SIG-M5 treated with dmso at 0.1 percent for 504 hours (cell line): ENCODE measurements around the gene MASP2.
"Not testable (repeated sequence)": the region's sequence is repeated elsewhere in the genome, so short reads cannot be mapped to it uniquely, and the experiment has no call there.

Experiments used
- DNase-seq: peaks from one replicate; lab custom pipeline; 2025; ENCODE audit not compliant: unreplicated experiment; lab: John Stamatoyannopoulos, UW

MASP2 gene

GRCh38 chr1:11058595-11059154 lies 11.6 kb upstream of the MASP2 start:
- no peak for DNase-seq

DNA sequence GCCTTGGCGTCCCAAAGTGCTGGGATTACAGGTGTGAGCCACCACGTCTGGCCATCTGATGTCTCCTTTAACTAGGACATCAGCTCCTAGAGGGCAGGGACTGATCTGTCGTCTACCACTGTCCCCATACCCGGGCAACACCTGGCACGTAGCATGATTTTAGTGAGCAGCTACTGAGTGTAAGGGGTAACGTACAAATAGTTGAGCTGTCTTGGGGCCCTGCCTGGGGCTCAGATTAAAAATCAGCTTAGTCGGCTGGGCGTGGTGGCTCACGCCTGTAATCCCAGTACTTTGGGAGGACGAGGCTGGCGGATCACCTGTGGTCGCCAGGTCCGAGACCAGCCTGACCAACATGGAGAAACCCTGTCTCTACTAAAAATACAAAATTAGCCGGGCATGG lies 11.0 kb upstream of the MASP2 start:
- DNase-seq, result no peak

DNA sequence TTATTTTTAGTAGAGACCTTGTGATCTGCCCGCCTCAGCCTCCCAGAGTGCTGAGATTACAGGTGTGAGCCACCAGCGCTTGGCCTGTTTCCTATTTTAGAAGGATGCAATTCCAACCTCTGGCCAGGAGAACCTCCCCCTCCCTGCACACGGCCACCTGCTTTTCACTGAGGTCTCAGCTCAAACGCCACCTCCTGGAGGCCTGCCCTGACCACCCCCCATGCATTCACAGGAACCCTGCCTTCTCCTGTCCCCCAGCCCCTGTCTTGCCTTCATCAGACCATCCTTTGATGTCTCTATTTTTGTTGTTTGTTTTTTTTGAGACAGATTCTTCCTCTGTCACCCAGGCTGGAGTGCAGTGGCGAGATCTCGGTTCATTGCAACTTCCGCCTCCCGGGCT lies 10.4 kb upstream of the MASP2 start:
- no peak for DNase-seq

DNA sequence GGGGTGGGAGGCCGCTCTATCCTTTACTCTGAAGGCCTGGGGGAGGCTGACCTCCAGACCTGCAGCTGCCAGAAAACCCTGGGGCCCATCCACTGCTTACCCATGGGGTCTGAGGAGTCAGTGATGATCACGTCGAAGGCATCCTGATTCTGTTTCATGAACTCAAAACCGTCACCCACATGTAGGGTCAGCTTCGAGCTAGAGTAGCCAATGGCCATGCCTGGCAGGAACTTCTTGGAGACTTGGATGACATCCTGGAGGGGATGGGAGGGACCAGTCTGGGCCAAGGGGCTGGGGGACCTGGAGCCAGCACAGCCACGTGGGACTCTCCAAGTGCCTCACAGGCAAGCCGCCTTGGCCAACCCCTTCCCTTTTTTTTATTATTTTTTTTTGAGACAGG lies 9.5 kb upstream of the MASP2 start:
- DNase-seq, result no peak

DNA sequence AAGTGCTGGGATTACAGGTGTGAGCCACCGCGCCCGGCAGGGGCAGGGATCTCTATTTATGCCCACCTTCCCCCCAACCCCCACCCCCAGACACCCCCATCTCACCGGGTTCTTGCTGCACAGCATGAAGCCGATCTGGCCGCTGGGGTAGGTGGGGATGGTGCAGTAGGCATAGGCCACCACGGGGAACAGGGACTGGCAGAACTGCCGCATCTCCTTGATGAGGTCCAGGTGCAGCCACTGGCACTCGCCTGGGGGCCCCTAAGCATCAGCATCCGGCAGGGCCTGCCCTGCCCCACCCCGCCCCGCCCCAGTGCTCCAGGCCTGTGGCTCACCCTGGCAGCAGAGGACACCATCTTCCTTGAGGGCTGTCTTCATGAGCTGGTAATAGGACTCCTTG lies 8.6 kb upstream of the MASP2 start:
- DNase-seq, result no peak

- DNase-seq, result no peak
Observed at GRCh38 chr1:11054666-11055065, 7.6 kb upstream of the MASP2 start.

GRCh38 chr1:11054181-11054580 lies 7.1 kb upstream of the MASP2 start:
- no peak for DNase-seq

- no peak for DNase-seq
Observed at GRCh38 chr1:11053758-11054137, 6.7 kb upstream of the MASP2 start.

- no peak for DNase-seq
Observed at GRCh38 chr1:11052839-11053757, 6.1 kb upstream of the MASP2 start.

- DNase-seq, result peak; percentile 81
Observed at GRCh38 chr1:11051781-11052511, 4.9 kb upstream of the MASP2 start.

- DNase-seq, result not testable (repeated sequence)
Observed at GRCh38 chr1:11051121-11051520, 4.1 kb upstream of the MASP2 start.

- no peak for DNase-seq
Observed at GRCh38 chr1:11046270-11046566, 821 bp downstream of the MASP2 start.

- DNase-seq, result no peak
Observed at GRCh38 chr1:11045428-11046269, 1.4 kb downstream of the MASP2 start.

DNA sequence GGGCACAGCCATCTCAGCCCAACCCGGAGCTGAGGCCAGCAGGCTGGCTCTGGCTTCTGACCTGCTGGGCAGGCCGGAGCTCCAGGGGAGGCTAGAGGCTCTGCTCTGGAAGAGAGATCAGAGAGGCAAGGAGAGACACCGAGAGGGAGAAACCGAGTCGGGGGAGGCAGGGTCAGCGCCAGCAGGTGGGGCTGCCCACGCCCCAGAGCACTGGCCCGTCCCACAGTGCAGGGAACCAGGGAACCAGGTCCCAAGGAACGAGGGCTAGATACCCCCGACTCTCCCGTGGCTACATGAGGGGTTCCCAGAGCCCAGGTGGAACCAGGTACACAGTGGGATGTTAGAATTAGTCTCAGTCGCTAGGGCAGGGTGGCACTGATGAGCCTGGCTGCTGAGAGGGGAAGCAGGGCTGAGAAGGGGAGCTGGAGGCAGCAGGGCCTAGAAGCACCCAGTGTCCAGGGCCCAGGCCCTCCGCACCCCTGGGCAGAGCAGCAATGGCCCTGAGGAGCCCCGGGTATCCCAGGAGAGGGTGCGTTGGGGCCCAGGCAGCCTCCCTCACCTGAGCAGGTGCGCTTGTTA lies 2.1 kb downstream of the MASP2 start:
- DNase-seq, result no peak

- DNase-seq, result no peak
Observed at GRCh38 chr1:11044086-11044848, 2.8 kb downstream of the MASP2 start.

DNA sequence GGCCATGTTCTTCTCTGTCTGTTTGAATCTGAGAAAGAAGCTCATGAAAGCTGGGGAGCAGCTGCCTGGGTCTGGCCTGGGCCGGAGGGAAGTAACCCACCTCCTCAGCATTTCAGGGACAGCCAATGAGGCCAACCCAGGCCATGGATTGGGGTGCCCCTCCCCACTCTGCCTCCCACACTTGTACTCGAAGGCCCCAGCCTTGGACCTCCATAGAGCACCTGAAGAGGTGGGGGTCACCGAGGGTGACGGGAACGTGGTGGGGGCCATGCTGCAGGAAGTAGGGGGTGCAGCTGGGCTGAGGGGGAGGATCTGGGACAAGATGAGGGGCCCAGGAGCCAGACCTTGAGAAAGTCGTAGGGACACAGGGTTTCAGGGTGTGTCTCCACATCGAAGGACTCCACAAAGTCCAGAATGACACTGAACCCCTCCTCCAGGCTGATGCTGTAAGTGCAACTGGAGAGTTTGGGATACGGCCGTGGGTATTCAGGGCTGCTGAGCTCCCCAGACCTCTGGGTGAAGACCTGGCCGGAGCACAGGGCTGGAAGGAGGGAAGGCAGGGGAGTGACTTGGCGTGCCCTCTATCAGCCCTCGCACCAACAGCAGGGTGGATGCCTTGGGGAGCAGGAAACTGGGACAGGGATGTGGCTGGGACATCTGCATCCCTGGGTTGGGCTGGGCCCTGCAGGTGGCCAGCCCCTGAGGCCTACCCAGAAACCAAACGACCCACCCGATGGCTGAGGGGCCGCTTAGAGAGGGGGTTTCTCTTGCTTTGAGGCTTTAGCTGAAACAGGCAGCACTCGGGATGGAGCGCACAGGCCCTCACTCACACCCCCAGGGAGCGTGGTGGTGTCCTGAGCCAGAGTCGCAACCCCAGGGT lies 3.8 kb downstream of the MASP2 start:
- DNase-seq, result no peak

GRCh38 chr1:11042065-11042464 lies 5.0 kb downstream of the MASP2 start:
- DNase-seq, result no peak

DNA sequence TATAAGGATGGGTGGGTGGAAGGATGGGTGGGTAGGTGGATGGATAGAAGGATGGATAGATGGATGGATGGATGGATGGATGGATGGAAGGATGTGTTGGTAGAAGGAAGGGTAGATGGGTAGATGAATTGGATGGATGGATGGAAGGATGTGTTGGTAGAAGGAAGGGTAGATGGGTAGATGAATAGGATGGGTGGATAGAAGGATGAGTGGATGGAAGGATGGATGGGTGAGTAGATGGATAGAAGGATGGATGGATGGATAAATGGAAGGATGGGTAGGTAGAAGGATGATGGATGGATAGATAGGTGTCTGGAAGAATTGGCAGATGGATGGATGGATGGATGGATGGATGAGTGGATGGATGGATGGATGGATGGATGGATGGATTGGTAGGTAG lies 6.0 kb downstream of the MASP2 start:
- DNase-seq, result no peak

GRCh38 chr1:11040105-11040429 lies 7.0 kb downstream of the MASP2 start:
- DNase-seq, result not testable (repeated sequence)
